Hepatocyte (in vitro differentiated cells): ENCODE results near the gene LRRC27. TPM values are rescaled to one million over a fixed set of nuclear protein-coding genes. Genes with fewer than 3 reads are reported as not detected.

Source experiments
- DNase-seq: peaks from one replicate; pipeline ENCODE4 v3.0.0-alpha.2; 2016; ENCODE audit warnings: low spot score
- H2AFZ ChIP-seq: fragments of 200-600 bp; sonication (generic); 2 replicates; pipeline ENCODE4 v1.6.0; 2016; ENCODE audit warnings: antibody characterized with exemption, mild to moderate bottlenecking
- H3K27ac ChIP-seq: fragments of 200-600 bp; sonication (generic); 2 replicates; pipeline ENCODE4 v1.5.1; 2016; ENCODE audit warnings: mild to moderate bottlenecking
- H3K27me3 ChIP-seq: fragments of 200-600 bp; sonication (generic); 2 replicates; pipeline ENCODE4 v1.6.1; 2016
- H3K36me3 ChIP-seq: fragments of 200-600 bp; sonication (generic); replicated peaks from 2 replicates; pipeline ENCODE4 v1.5.1; 2016; ENCODE audit warnings: low read depth; ENCODE audit not compliant: insufficient read depth
- H3K4me1 ChIP-seq: fragments of 200-600 bp; sonication (generic); 2 replicates; pipeline ENCODE4 v1.5.1; 2016; ENCODE audit warnings: mild to moderate bottlenecking, moderate library complexity; ENCODE audit not compliant: insufficient read depth
- H3K4me2 ChIP-seq: fragments of 200-600 bp; sonication (generic); 2 replicates; pipeline ENCODE4 v1.6.0; 2016
- H3K4me3 ChIP-seq: fragments of 200-600 bp; sonication (generic); 2 replicates; pipeline ENCODE4 v1.5.1; 2016; ENCODE audit warnings: mild to moderate bottlenecking
- H3K79me2 ChIP-seq: fragments of 200-600 bp; sonication (generic); 2 replicates; pipeline ENCODE4 v1.6.0; 2017; ENCODE audit warnings: mild to moderate bottlenecking
- H3K9me2 ChIP-seq: fragments of 200-600 bp; sonication (generic); replicated peaks from 2 replicates; pipeline ENCODE4 v1.6.0; 2017; ENCODE audit warnings: mild to moderate bottlenecking; ENCODE audit not compliant: insufficient read depth
- H3K9me3 ChIP-seq: fragments of 200-600 bp; sonication (generic); 2 replicates; pipeline ENCODE4 v1.5.1; 2016; ENCODE audit warnings: low read depth, mild to moderate bottlenecking
- H4K20me1 ChIP-seq: fragments of 200-600 bp; sonication (generic); 2 replicates; pipeline ENCODE4 v1.6.0; 2016; ENCODE audit warnings: mild to moderate bottlenecking; ENCODE audit not compliant: insufficient read depth, poor library complexity, severe bottlenecking
- CTCF ChIP-seq: fragments of 200-600 bp; sonication (generic); IDR thresholded peaks from 2 replicates; pipeline ENCODE4 v1.5.1; 2016; ENCODE audit warnings: antibody characterized with exemption, mild to moderate bottlenecking; ENCODE audit not compliant: poor library complexity
- EZH2 ChIP-seq: fragments of 200-600 bp; sonication (generic); IDR thresholded peaks from 2 replicates; pipeline ENCODE4 v1.6.1; 2016; ENCODE audit warnings: antibody characterized with exemption, mild to moderate bottlenecking, borderline replicate concordance
- EZH2phosphoT487 ChIP-seq: fragments of 200-600 bp; sonication (generic); IDR thresholded peaks from one replicate; pipeline ENCODE4 v1.6.1; 2018; ENCODE audit warnings: antibody characterized with exemption, mild to moderate bottlenecking, low read depth, moderate library complexity; ENCODE audit not compliant: unreplicated experiment, severe bottlenecking
- WGBS: methylation state at CpG from one replicate; pipeline ENCODE4 v1.1.6; 2016; ENCODE audit warnings: low lambda C conversion rate; ENCODE audit errors: missing lambda C conversion rate; 5-methylcytosine and 5-hydroxymethylcytosine counted together
- polyA plus RNA-seq: library from polyadenylated mRNA; unstranded; fragments of >200 nt; fragmentation: Nextera tagmentation; extraction: Ambion mirVana; gene quantifications from 2 replicates; pipeline ENCODE4 v1.2.1, GENCODE V29; 2016
- total RNA-seq: library from RNA; depleted of rRNA; stranded (reverse); fragments of >200 nt; gene quantifications from 2 replicates; pipeline ENCODE4 v1.2.3, GENCODE V29; 2014

LRRC27 gene
- total and polyA plus RNA-seq, 2 experiments from 2014 or later, result 7.5 to 8.3 TPM

- no peak for DNase-seq
- H3K27ac ChIP-seq, result no peak overlapping the region
- no peaks in the 10 kb centered on the region for H3K36me3 ChIP-seq
- H3K4me3 ChIP-seq, result no peak overlapping the region
- H3K79me2 ChIP-seq, result no peaks in the 10 kb centered on the region
- H3K9me2 ChIP-seq, result no peaks in the 10 kb centered on the region
- TF ChIP-seq EZH2phosphoT487 (no peak), CTCF (no peak), EZH2 (no peak)
- H4K20me1 ChIP-seq, result no peaks in the 10 kb centered on the region
- 89% methylated on average over 11 of the region's 14 CpGs for WGBS
- H3K4me1 ChIP-seq, result no peaks in the 10 kb centered on the region
- no peaks in the 10 kb centered on the region for H3K27me3 ChIP-seq
- no peak overlapping the region for H3K4me2 ChIP-seq
- H2AFZ ChIP-seq, result no peak overlapping the region
- no peaks in the 10 kb centered on the region for H3K9me3 ChIP-seq
Measured at GRCh38 chr10:132374612-132375011, 42.6 kb downstream of the LRRC27 start.

- no peak overlapping the region for H3K27ac ChIP-seq
Measured at GRCh38 chr10:132375116-132375794, 43.3 kb downstream of the LRRC27 start.

GRCh38 chr10:132375795-132376297 lies 43.9 kb downstream of the LRRC27 start:
- no peak overlapping the region for H3K4me2 ChIP-seq
- 77% methylated on average over 4 of the region's 4 CpGs for WGBS
- no peaks in the 10 kb centered on the region for H3K4me1 ChIP-seq

More at GRCh38 chr10:132375116-132375794, 43.3 kb downstream of the LRRC27 start:
- Histone ChIP-seq H3K4me1 (no peaks in the 10 kb centered on the region), H3K27me3 (no peaks in the 10 kb centered on the region), H4K20me1 (no peaks in the 10 kb centered on the region), H3K9me3 (no peaks in the 10 kb centered on the region), H3K4me2 (no peak overlapping the region), H3K79me2 (no peaks in the 10 kb centered on the region), H3K36me3 (no peaks in the 10 kb centered on the region), H3K9me2 (no peaks in the 10 kb centered on the region), H2AFZ (no peak overlapping the region), H3K4me3 (no peak overlapping the region)
- no peak for DNase-seq
- no peak for TF ChIP-seq EZH2phosphoT487
- no peak for TF ChIP-seq EZH2
- 83% methylated on average over 26 of the region's 26 CpGs for WGBS

GRCh38 chr10:132376394-132376851 lies 44.4 kb downstream of the LRRC27 start:
- Histone ChIP-seq H3K79me2 (no peaks in the 10 kb centered on the region), H3K27me3 (no peaks in the 10 kb centered on the region), H3K36me3 (no peaks in the 10 kb centered on the region), H3K9me3 (no peaks in the 10 kb centered on the region), H3K4me3 (no peak overlapping the region), H3K4me1 (no peaks in the 10 kb centered on the region), H3K27ac (no peak overlapping the region), H2AFZ (no peak overlapping the region), H4K20me1 (no peaks in the 10 kb centered on the region), H3K4me2 (no peak overlapping the region), H3K9me2 (no peaks in the 10 kb centered on the region)
- TF ChIP-seq EZH2phosphoT487 (no peak), EZH2 (no peak), CTCF (no peak)
- 76% methylated on average over 15 of the region's 15 CpGs for WGBS
- DNase-seq, result no peak

More at GRCh38 chr10:132375795-132376297, 43.9 kb downstream of the LRRC27 start:
- Histone ChIP-seq H4K20me1 (no peaks in the 10 kb centered on the region), H3K9me3 (no peaks in the 10 kb centered on the region), H3K36me3 (no peaks in the 10 kb centered on the region), H2AFZ (no peak overlapping the region), H3K9me2 (no peaks in the 10 kb centered on the region), H3K27ac (no peak overlapping the region), H3K27me3 (no peaks in the 10 kb centered on the region), H3K4me3 (no peak overlapping the region), H3K79me2 (no peaks in the 10 kb centered on the region)
- TF ChIP-seq EZH2, result no peak
- DNase-seq, result no peak
